Stimulated activated CD4-positive, alpha-beta T cell treated with anti-CD3 and anti-CD28 coated beads, TNF-alpha, amount 100 ng/mL, for 4 hours (primary cell): ENCODE data around the gene FOXC2.
A peak's percentile ranks its signal among the peaks of the same experiment; 100 is the strongest.

ENCODE experiments used
- DNase-seq, 3 experiments: peaks; one replicate each; pipeline ENCODE4 v3.0.0-alpha.2; 2020; ENCODE audit warnings: low read depth in 3 of 3

FOXC2 gene

GRCh38 chr16:86533076-86533475, 33.6 kb upstream of the FOXC2 start:
- no peak for DNase-seq

DNA sequence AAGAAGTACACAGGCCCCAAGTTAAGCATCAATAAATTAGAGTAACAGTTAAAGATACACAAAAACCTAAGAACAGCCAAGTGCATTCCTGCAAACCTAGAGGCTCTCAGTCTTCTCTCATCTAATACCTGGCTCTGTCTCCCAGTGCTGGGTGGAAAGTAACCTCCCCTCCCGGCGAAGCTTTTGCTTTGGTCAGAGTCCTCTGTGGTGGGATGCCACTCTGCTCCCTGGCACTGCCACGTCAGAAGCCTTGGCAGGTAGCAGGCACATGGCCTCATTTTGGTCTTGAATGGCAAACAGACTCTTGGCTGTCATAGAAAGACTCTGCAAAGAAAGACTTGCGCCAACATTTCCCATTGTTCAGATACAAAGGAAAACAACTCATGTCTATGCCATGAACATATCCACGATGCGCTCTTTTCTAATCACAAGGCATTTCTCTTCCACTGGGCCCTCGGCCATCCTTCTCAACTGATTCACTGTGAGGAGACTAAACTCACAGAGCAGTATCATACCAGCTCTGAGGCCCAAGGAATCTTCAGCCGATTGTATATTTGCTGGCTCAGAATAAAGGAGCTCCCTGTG, 32.8 kb upstream of the FOXC2 start:
- DNase-seq, result no peak

DNA sequence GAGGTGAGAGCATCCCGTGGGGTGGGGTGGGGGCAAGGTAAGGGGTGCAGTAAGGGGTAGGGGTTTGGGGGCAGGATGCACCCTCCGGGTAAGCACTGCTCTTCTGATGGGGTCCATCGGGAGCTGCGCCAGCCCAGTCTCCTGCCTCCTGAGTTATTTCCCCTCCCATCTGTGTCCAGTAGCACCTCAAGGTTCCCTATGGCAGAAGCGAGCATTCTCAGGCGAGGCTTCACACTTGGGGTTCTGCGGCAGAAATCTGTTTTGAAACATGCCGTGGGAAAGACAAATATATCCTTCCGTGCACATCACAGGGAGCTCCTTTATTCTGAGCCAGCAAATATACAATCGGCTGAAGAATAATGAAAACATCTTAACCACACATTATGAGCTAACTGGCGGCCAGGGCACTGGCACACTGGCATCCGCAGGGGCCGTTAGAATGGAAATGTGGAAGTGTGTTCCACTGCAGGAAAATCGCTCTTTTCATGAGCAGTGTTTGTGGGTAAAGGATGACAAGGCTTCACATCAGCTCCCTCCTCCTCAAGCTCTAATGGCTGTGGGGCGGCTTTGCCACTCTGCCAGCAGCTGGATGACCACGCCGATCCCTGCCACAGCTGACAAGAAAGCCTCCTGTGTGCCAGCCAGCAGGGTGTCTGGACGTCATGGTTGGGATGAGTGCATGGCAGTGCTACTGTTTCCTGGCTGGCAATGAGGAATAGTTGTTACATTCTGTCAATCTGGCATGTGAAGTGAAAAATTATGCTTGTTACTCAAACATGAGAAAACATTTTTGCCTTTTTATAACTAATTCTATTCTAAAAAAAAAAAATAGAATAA, 31.6 kb upstream of the FOXC2 start:
- DNase-seq, result no peak

- no peak for DNase-seq
Measured at GRCh38 chr16:86536621-86537020, 30.0 kb upstream of the FOXC2 start.

- DNase-seq, result no peak
Measured at GRCh38 chr16:86537486-86537885, 29.1 kb upstream of the FOXC2 start.

GRCh38 chr16:86538196-86538780, 28.3 kb upstream of the FOXC2 start:
- DNase-seq, result no peak

- DNase-seq, result no peak
Measured at GRCh38 chr16:86540894-86541293, 25.7 kb upstream of the FOXC2 start.

DNA sequence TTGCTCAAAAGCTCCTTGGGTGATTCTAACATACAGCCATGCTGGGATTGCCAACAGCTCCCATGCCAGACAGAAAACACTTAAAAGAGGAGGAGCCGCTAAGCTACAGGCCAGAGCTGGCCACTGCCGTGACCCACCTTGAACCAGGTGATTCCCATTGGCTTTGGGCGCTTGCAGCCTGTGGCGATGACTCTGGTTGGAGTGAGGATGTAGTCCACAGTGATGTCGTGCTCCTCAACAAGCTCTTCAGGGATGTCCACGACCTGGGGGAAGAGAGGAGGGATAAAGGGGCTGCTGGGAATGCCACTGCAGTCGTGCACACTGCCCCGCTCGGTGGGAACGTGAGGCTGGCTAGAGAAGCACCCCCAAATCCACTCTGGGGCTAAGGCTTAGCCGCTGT, 25.1 kb upstream of the FOXC2 start:
- DNase-seq, result no peak

DNA sequence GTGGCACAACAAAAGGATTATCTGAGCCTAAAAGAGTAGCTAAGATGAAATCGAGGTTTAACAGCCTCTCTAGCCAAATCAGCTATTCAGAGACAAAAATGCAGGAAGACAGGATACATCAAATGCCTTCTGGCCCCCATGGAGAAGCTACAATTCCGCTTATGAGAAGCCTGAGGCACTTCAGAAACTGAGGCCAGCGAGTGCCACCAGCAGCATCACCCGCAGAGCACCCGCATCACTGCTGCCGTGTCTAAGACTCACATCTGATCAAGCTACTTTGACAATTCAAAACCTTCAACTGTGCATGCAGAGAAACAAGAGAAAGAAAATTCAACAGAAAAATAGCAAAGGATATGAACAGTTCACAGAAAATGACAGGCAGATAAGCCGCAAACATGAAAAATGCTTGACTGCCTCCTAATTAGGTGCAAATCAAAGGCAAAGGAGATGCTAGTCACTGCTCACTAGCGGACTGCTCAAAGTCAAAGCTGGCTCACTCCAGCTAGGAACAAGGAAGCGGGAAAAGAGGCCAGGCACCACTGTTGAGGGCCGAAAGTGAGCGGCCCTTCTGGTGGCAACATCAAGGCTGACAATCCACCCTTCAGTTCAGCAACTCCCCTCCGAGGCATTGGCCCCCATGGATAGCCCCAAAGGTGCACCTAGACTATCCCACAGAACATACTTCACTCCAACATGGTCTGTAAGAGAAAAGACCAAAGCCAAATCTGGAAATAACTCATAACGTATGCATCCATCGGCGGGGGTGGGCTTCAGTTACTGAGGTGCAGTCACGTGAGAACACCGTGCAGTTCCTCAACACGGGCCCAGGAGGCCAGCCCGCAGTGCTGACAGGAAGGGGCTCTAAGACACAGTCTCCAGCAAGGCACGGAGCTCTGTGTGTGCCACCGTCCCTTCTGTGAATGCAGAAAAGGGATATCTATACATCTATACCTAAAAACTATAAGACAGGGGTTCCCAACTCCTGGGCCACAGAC, 23.6 kb upstream of the FOXC2 start:
- no peak for DNase-seq

DNA sequence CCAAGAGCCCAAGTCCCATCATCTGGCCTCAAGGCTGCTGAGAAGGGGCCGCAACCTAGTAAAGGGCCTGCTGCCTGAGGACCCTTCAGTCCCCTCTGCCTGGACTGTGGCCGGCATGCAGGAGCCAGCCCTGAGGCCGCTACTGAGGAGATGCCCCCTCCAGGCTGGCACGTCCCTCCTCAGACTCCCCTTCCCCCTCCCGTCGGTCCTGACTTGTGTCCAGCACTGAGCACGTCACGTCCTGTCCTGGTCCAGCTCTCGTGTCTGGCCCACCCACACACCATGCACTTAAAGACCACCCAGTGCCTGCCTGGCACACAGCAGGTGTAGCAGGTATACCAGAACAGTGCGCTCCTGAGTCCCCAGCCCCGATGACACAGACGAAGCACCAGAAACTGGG, 21.1 kb upstream of the FOXC2 start:
- no peak for DNase-seq

- no peak for DNase-seq
Measured at GRCh38 chr16:86545954-86546637, 20.5 kb upstream of the FOXC2 start.

GRCh38 chr16:86546638-86547013, 20.0 kb upstream of the FOXC2 start:
- DNase-seq, result no peak

DNA sequence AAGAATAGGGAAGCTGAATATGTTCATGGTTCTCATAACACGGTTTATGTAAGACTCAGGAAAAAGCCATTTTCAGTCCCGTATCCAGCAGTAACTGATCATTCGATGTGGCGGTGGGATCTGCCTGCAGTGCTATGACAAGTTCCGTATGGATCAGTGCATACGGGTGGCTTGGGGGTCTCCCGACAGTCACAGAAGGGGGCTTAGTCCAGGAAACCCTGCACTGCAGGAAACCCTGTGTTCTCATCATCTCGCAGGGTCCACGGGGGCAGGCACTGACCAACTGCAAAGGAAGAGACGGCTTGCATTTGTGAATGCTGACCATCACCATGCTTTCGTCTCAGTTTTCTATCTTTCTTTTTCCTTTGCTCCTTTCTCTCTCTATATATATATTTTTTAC, 19.3 kb upstream of the FOXC2 start:
- DNase-seq, result no peak

DNA sequence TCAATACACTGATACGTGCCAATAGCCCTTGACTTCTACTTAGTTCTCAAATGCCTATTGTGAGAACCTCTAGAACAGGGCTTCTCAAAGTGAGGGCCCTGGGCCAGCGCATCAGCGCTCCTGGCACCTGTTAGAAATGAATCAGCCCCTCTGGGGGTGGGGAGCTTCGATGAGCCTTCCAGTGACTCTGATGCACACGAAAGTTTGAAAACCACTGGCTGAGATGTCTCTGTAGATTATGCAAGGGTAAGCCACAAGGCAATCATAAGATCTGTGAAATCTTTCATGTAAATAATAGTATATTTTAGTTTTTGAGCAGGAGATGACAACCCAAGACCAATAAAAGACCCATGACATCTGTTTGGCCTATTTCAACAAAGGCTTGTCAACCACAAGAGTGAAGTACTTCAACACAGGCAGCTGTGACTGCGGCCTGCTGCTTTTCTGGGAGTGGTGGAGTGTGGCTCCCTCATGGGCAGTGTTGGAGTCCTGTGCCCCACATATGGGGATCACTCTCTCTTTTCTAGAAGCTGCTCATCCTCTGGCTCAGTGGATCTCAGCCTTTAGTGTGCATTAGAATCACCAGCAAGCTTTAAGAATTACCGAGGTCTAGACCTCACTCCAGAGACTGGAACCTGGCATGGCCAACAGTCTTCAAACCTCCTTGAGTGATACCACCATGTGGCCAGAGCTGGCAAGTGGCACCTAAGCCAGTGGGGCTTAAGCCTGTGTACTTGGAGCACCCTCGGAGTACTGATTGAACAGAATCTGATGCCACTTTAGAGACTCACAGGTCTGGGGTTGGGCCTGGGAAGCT, 17.3 kb upstream of the FOXC2 start:
- no peak for DNase-seq

DNA sequence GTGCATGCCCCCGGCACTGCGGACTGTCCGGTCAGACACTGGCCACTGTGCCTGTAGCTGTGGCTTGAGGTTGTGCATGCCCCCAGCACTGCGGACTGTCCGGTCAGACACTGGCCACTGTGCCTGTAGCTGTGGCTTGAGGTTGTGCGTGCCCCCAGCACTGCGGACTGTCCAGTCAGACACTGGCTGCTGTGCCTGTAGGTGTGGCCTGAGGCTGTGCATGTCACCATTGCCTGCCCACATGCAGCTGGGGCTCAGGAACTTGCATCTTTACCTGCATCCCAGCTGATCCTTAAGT, 16.8 kb upstream of the FOXC2 start:
- DNase-seq, result no peak

- DNase-seq, result no peak
Measured at GRCh38 chr16:86550281-86550680, 16.3 kb upstream of the FOXC2 start.

DNA sequence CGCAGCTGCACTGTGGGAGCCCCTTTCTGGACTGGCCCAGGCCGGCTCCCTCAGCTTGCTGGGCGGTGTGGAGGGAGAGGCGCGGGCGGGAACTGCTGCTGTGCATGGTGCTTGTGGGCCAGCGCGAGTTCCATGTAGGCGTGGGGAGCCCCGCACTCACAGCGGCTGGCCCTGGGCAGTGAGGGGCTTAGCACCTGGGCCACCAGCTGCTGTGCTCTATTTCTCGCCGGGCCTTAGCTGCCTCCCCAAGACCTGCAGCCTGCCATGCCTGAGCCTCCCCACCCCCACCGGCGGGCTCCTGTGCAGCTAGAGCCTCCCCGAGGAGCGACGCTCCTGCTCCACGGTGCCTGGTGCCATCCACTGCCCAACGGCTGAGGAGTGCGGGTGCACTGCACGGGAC, 13.3 kb upstream of the FOXC2 start:
- DNase-seq, result no peak

GRCh38 chr16:86554599-86554916, 12.1 kb upstream of the FOXC2 start:
- DNase-seq, result no peak

- DNase-seq, result peak; percentile 92 to 96 (median 96)
Measured at GRCh38 chr16:86554917-86555703, 11.5 kb upstream of the FOXC2 start, which contains the start of gene MTHFSD. Gene MTHFSD, minus strand, starts transcription at chr16:86555235. Its CDS starts 51 bp downstream, at chr16:86555184.

GRCh38 chr16:86555704-86556075, 10.9 kb upstream of the FOXC2 start:
- DNase-seq, result no peak
